Kidney epithelial cell (primary cell): ENCODE results near the gene UNK. TPM values are rescaled to one million over a fixed set of nuclear protein-coding genes. Genes with fewer than 3 reads are reported as not detected.
A peak's percentile ranks its signal among the peaks of the same experiment; 100 is the strongest.

ENCODE experiments used
- DNase-seq: peaks from one replicate; pipeline ENCODE4 v3.0.0-alpha.2; 2010; ENCODE audit warnings: low read depth
- H3K27me3 ChIP-seq: 2 replicates; pipeline ENCODE4 v1.6.0; 2011; ENCODE audit warnings: low read length; ENCODE audit not compliant: control insufficient read depth, insufficient read depth
- H3K36me3 ChIP-seq: 2 replicates; pipeline ENCODE4 v1.5.1; 2011; ENCODE audit warnings: low read length; ENCODE audit not compliant: control insufficient read depth, insufficient read depth
- H3K4me3 ChIP-seq: 2 replicates; pipeline ENCODE4 v1.5.1; 2011; ENCODE audit warnings: low read depth, mild to moderate bottlenecking, control low read depth, low read length
- CTCF ChIP-seq: IDR thresholded peaks from 2 replicates; pipeline ENCODE4 v1.5.1; 2011; ENCODE audit warnings: mild to moderate bottlenecking, moderate library complexity, low read length, control low read depth, inconsistent platforms; ENCODE audit not compliant: insufficient read depth, poor library complexity, severe bottlenecking
- total RNA-seq: library from RNA; depleted of rRNA; stranded (reverse); fragments of >200 nt; gene quantifications from 2 replicates; pipeline ENCODE4 v1.2.3, GENCODE V29; 2015

The UNK gene
- total RNA-seq, 1 donor from 2014 or later = 18.6 TPM

GRCh38 chr17:75844530-75845057 lies 60.0 kb downstream of the UNK start:
- TF ChIP-seq CTCF = no peak
- H3K27me3 ChIP-seq = no peaks in the 10 kb centered on the region
- no peak overlapping the region for H3K4me3 ChIP-seq
- no peak for DNase-seq
- peaks cover 4% of the 10 kb centered on the region for H3K36me3 ChIP-seq

- peak; percentile 77 for TF ChIP-seq CTCF
- Histone ChIP-seq H3K27me3 (no peaks in the 10 kb centered on the region), H3K36me3 (peaks cover 5% of the 10 kb centered on the region), H3K4me3 (no peak overlapping the region)
- DNase-seq = no peak
These were observed 60.6 kb downstream of the UNK start for GRCh38 chr17:75845058-75845711.

GRCh38 chr17:75845933-75846691 lies 61.5 kb downstream of the UNK start:
- Histone ChIP-seq H3K27me3 (no peaks in the 10 kb centered on the region), H3K36me3 (peaks cover 5% of the 10 kb centered on the region), H3K4me3 (no peak overlapping the region)
- TF ChIP-seq CTCF = no peak
- no peak for DNase-seq

GRCh38 chr17:75846692-75847613 lies 62.3 kb downstream of the UNK start:
- DNase-seq = no peak
- no peaks in the 10 kb centered on the region for H3K27me3 ChIP-seq
- H3K4me3 ChIP-seq = no peak overlapping the region
- TF ChIP-seq CTCF = no peak
- peaks cover 5% of the 10 kb centered on the region for H3K36me3 ChIP-seq

GRCh38 chr17:75847614-75848522 lies 63.3 kb downstream of the UNK start:
- no peak for TF ChIP-seq CTCF
- DNase-seq = no peak
- Histone ChIP-seq H3K27me3 (no peaks in the 10 kb centered on the region), H3K36me3 (peaks cover 5% of the 10 kb centered on the region), H3K4me3 (no peak overlapping the region)
